ENCODE results near the gene DLG4.

- TF ChIP-seq NFYB (CRISPR knock-in tag; conservative IDR thresholded peaks at IDR 0.05; ENCODE audit: low read depth) (no peak), CBFB (CRISPR knock-in tag; IDR thresholded peaks at IDR 0.05; ENCODE audit: low read depth) (no peak), JUN (CRISPR knock-in tag; IDR thresholded peaks at IDR 0.05) (peak; percentile 47; the same call in 1 of the 2 replicates), TCF7 (CRISPR knock-in tag; IDR thresholded peaks at IDR 0.05; ENCODE audit: low read depth) (no peak), HMGXB4 (CRISPR knock-in tag; IDR thresholded peaks at IDR 0.05) (no peak), FOXP1 (CRISPR knock-in tag; IDR thresholded peaks at IDR 0.05; ENCODE audit: borderline replicate concordance) (peak; percentile 89), ZNF317 (CRISPR knock-in tag; IDR thresholded peaks at IDR 0.05; ENCODE audit: borderline replicate concordance, low read depth) (no peak), NFE2L1 (CRISPR knock-in tag; IDR thresholded peaks at IDR 0.05) (peak; percentile 74), USF2 (CRISPR knock-in tag; IDR thresholded peaks at IDR 0.05) (peak; percentile 99), NR3C1 (CRISPR knock-in tag; conservative IDR thresholded peaks at IDR 0.05; ENCODE audit: low read depth) (no peak), CREM (CRISPR knock-in tag; IDR thresholded peaks at IDR 0.05) (no peak)
- TF ChIP-seq, protein P1, sequence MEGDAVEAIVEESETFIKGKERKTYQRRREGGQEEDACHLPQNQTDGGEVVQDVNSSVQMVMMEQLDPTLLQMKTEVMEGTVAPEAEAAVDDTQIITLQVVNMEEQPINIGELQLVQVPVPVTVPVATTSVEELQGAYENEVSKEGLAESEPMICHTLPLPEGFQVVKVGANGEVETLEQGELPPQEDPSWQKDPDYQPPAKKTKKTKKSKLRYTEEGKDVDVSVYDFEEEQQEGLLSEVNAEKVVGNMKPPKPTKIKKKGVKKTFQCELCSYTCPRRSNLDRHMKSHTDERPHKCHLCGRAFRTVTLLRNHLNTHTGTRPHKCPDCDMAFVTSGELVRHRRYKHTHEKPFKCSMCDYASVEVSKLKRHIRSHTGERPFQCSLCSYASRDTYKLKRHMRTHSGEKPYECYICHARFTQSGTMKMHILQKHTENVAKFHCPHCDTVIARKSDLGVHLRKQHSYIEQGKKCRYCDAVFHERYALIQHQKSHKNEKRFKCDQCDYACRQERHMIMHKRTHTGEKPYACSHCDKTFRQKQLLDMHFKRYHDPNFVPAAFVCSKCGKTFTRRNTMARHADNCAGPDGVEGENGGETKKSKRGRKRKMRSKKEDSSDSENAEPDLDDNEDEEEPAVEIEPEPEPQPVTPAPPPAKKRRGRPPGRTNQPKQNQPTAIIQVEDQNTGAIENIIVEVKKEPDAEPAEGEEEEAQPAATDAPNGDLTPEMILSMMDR (IDR thresholded peaks at IDR 0.05), result no peak
- TF ChIP-seq, protein P2, sequence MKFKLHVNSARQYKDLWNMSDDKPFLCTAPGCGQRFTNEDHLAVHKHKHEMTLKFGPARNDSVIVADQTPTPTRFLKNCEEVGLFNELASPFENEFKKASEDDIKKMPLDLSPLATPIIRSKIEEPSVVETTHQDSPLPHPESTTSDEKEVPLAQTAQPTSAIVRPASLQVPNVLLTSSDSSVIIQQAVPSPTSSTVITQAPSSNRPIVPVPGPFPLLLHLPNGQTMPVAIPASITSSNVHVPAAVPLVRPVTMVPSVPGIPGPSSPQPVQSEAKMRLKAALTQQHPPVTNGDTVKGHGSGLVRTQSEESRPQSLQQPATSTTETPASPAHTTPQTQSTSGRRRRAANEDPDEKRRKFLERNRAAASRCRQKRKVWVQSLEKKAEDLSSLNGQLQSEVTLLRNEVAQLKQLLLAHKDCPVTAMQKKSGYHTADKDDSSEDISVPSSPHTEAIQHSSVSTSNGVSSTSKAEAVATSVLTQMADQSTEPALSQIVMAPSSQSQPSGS (CRISPR knock-in tag; IDR thresholded peaks at IDR 0.05; ENCODE audit: borderline replicate concordance, low read depth), result no peak
- TF ChIP-seq, protein P3, sequence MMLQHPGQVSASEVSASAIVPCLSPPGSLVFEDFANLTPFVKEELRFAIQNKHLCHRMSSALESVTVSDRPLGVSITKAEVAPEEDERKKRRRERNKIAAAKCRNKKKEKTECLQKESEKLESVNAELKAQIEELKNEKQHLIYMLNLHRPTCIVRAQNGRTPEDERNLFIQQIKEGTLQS (CRISPR knock-in tag; conservative IDR thresholded peaks at IDR 0.05), result no peak
These were observed 23.2 kb upstream of the DLG4 start for GRCh38 chr17:7242717-7243452.
